AG04450 (cell line): ENCODE results near the gene TTC9B. TPM values are rescaled to one million over a fixed set of nuclear protein-coding genes. Genes with fewer than 3 reads are reported as not detected.

Experiments used
- CTCF ChIA-PET: fragments of 300-600, 350-600 bp; formaldehyde crosslinking; extraction: SDS; loops from one replicate; lab custom pipeline; 2022; ENCODE audit warnings: antibody characterized with exemption, inconsistent platforms; lab: Charles Lee
- POLR2A ChIA-PET: fragments of 350-600 bp; formaldehyde crosslinking; extraction: SDS; loops from one replicate; lab custom pipeline; 2021; ENCODE audit warnings: antibody characterized with exemption, inconsistent platforms; lab: Yijun Ruan, JAX
- DNase-seq: peaks from one replicate; pipeline ENCODE4 v3.0.0-alpha.2; 2011; ENCODE audit warnings: low read depth, low spot score
- H3K27ac ChIP-seq: one replicate; pipeline ENCODE4 v1.5.1; 2012; ENCODE audit warnings: low read depth, low read length, control low read depth
- H3K27me3 ChIP-seq: one replicate; pipeline ENCODE4 v1.6.0; 2012; ENCODE audit warnings: low read length; ENCODE audit not compliant: control insufficient read depth, insufficient read depth
- H3K4me3 ChIP-seq: 2 replicates; pipeline ENCODE4 v1.5.1; 2011; ENCODE audit warnings: mild to moderate bottlenecking, low read depth, low read length, control low read depth
- H3K9me3 ChIP-seq: 2 replicates; pipeline ENCODE4 v1.5.1; 2012; ENCODE audit warnings: low read length; ENCODE audit not compliant: control insufficient read depth, insufficient read depth
- CTCF ChIP-seq: IDR thresholded peaks from 2 replicates; pipeline ENCODE4 v1.5.1; 2011; ENCODE audit warnings: low read depth, low read length, control low read depth, inconsistent platforms
- polyA plus RNA-seq: library from polyadenylated mRNA; depleted of rRNA; stranded (reverse); fragments of >200 nt; gene quantifications from 2 replicates; pipeline ENCODE4 v1.2.3, GENCODE V29; 2011

The TTC9B gene
- polyA plus RNA-seq, 1 experiment: not detected

DNA sequence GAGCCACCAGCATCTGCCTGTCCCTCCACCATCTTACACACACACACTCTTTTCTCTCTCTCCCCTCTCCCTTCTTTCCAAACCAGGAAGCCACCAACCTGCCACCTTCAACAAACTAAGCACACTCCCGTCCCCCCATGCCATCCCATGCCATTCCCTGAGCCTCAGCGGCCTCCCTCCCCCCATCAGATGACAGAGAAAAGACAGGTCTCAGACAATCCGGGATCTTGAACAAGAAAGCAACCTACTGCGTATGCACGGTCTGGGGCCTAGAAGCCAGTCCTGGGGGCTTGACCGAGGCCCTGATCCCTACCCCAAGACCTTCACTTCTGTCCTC, 47.5 kb upstream of the TTC9B start:
- H3K27me3 ChIP-seq: no peaks in the 10 kb centered on the region
- H3K27ac ChIP-seq: no peak overlapping the region
- H3K4me3 ChIP-seq: no peak overlapping the region
- ChIA-PET CTCF (no interaction called here), POLR2A (interaction anchor here (0.5 kb wide), 1 partner anchor 40 kb away, joined by 6 read pairs; no protein-coding TSS in a partner anchor)
- no peak for TF ChIP-seq CTCF
- no peak for DNase-seq
- H3K9me3 ChIP-seq: no peaks in the 10 kb centered on the region; the same call in 1 of the 2 replicates

GRCh38 chr19:40265055-40265762, 47.0 kb upstream of the TTC9B start:
- DNase-seq: no peak
- CTCF ChIA-PET: no interaction called here
- no peaks in the 10 kb centered on the region for H3K27me3 ChIP-seq
- no peaks in the 10 kb centered on the region; the same call in 1 of the 2 replicates for H3K9me3 ChIP-seq
- no peak overlapping the region for H3K4me3 ChIP-seq
- no peak for TF ChIP-seq CTCF
- POLR2A ChIA-PET: interaction anchor here (0.5 to 0.7 kb wide), 2 partner anchors 31 to 40 kb away, joined by 5 to 6 read pairs; no protein-coding TSS in a partner anchor
- no peak overlapping the region for H3K27ac ChIP-seq

DNA sequence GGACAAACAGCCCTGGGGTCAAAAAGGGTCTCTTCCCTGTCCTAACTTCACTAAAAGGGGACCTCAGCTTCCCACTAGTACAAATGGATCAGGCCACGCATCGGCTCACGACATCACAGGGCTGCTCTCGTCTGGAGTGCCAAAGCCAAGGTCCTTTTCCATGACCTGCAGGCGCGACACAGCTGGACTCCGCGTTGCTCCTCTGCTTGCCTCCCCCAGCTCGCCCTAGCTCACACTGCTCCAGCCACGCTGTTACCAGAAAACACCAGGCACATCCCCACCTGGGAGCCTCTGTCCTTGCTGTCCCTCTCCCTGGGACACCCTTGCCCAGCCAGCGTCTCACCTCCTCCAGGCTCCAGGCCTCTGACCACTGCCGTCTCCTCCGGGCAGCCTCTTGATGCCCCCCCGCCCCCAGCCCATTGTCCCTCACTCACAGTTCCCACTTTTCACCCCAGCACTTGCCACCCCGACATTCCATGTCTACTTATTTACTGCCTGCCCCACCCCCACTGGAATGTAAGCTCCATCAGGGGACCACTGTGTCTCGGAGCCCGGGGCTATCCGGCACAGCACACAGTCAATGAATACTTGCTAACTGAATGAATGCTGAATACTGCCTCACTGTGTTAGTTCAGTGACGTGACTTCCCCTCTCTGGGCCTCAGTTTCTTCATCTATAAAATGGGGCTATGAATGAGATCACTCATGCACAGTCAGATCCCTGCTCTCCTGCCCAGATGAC, 46.3 kb upstream of the TTC9B start:
- POLR2A ChIA-PET: interaction anchor here (0.7 kb wide), 1 partner anchor 30 kb away, joined by 5 read pairs; no protein-coding TSS in a partner anchor
- no peak for TF ChIP-seq CTCF
- Histone ChIP-seq H3K27ac (no peak overlapping the region), H3K4me3 (no peak overlapping the region), H3K27me3 (no peaks in the 10 kb centered on the region), H3K9me3 (no peaks in the 10 kb centered on the region; the same call in 1 of the 2 replicates)
- CTCF ChIA-PET: no interaction called here
- DNase-seq: no peak

- TF ChIP-seq CTCF: no peak
- DNase-seq: no peak
- no peak overlapping the region for H3K4me3 ChIP-seq
- H3K27me3 ChIP-seq: no peaks in the 10 kb centered on the region
- H3K9me3 ChIP-seq: no peaks in the 10 kb centered on the region
- no peak overlapping the region for H3K27ac ChIP-seq
- ChIA-PET POLR2A (interaction anchor here (0.6 kb wide), 1 partner anchor 7 kb away, joined by 3 read pairs; no protein-coding TSS in a partner anchor), CTCF (no interaction called here)
These were observed 45.5 kb upstream of the TTC9B start for GRCh38 chr19:40263440-40264313.
